ENCODE results near the gene DOCK6. TPM values are rescaled to one million over a fixed set of nuclear protein-coding genes. Genes with fewer than 3 reads are reported as not detected.

Gene DOCK6
- total RNA-seq, 1 donor from 2014 or later: 10.5 TPM

DNA sequence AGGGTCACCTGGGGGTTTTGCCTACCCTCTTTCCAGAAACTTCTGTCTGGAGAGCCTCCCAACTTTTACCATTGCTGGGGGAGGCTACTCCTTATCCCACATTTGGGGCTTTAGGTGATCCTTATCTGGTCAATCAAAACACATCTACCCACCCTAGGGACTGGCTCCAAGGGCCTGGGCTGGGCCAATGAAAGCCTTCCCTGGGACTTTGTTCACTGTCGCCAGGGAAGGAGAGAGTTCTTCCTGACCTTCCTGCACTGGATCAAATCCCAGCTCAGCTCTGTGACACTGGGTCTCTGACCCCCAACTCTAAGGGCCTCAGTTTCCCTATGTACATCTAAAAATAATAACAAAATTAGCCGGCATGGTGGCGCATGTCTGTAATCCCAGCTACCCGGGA lies 11.1 kb downstream of the DOCK6 start:
- FAIRE-seq: no peak
- no peak for TF ChIP-seq CTCF (IDR thresholded peaks at IDR 0.05; ENCODE audit: insufficient read depth, low read length, severe bottlenecking)
- DNase-seq (ENCODE audit: low read depth): no peak
- peaks cover 24% of the 10 kb centered on the region for H3K36me3 ChIP-seq (ENCODE audit: control insufficient read depth, insufficient read depth, low read length)
- no peaks in the 10 kb centered on the region for H3K27me3 ChIP-seq (ENCODE audit: control insufficient read depth, insufficient read depth, low read length)
- H3K4me3 ChIP-seq (ENCODE audit: low read depth, low read length): no peak overlapping the region

GRCh38 chr19:11248852-11249251 lies 13.5 kb downstream of the DOCK6 start:
- Histone ChIP-seq H3K36me3 (ENCODE audit: control insufficient read depth, insufficient read depth, low read length) (peaks cover 28% of the 10 kb centered on the region), H3K4me3 (ENCODE audit: low read depth, low read length) (no peak overlapping the region), H3K27me3 (ENCODE audit: control insufficient read depth, insufficient read depth, low read length) (no peaks in the 10 kb centered on the region)
- TF ChIP-seq CTCF (IDR thresholded peaks at IDR 0.05; ENCODE audit: insufficient read depth, low read length, severe bottlenecking): no peak
- DNase-seq (ENCODE audit: low read depth): no peak
- no peak for FAIRE-seq

- TF ChIP-seq CTCF (IDR thresholded peaks at IDR 0.05; ENCODE audit: insufficient read depth, low read length, severe bottlenecking): no peak
- Histone ChIP-seq H3K4me3 (ENCODE audit: low read depth, low read length) (no peak overlapping the region), H3K27me3 (ENCODE audit: control insufficient read depth, insufficient read depth, low read length) (no peaks in the 10 kb centered on the region), H3K36me3 (ENCODE audit: control insufficient read depth, insufficient read depth, low read length) (peaks cover 32% of the 10 kb centered on the region)
- DNase-seq (ENCODE audit: low read depth) (no peak), FAIRE-seq (no peak)
Measured at GRCh38 chr19:11247934-11248333, 14.4 kb downstream of the DOCK6 start.

GRCh38 chr19:11247391-11247790 lies 14.9 kb downstream of the DOCK6 start:
- no peak for TF ChIP-seq CTCF (IDR thresholded peaks at IDR 0.05; ENCODE audit: insufficient read depth, low read length, severe bottlenecking)
- no peaks in the 10 kb centered on the region for H3K27me3 ChIP-seq (ENCODE audit: control insufficient read depth, insufficient read depth, low read length)
- H3K4me3 ChIP-seq (ENCODE audit: low read depth, low read length): no peak overlapping the region
- FAIRE-seq: no peak
- H3K36me3 ChIP-seq (ENCODE audit: control insufficient read depth, insufficient read depth, low read length): peaks cover 32% of the 10 kb centered on the region
- no peak for DNase-seq (ENCODE audit: low read depth)

DNA sequence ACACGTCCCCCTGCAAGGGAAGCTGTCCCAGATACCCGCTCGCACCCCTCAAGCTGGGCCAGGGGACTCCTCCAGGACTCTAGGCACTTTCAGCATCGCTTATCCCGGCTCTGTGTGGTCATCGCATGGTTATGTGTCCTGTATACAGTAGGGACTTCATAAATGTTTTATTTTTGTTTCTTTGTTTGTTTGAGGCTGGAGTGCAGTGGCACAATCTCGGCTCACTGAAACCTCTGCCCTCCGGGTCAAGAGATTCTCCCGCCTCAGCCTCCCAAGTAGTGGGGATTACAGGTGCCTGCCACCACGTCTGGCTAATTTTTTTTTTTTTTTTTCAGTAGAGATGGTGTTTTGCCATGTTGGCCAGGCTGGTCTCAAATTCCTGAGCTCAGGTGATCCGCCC lies 15.4 kb downstream of the DOCK6 start:
- FAIRE-seq (no peak), DNase-seq (ENCODE audit: low read depth) (no peak)
- Histone ChIP-seq H3K4me3 (ENCODE audit: low read depth, low read length) (no peak overlapping the region), H3K36me3 (ENCODE audit: control insufficient read depth, insufficient read depth, low read length) (peaks cover 30% of the 10 kb centered on the region), H3K27me3 (ENCODE audit: control insufficient read depth, insufficient read depth, low read length) (no peaks in the 10 kb centered on the region)
- no peak for TF ChIP-seq CTCF (IDR thresholded peaks at IDR 0.05; ENCODE audit: insufficient read depth, low read length, severe bottlenecking)

DNA sequence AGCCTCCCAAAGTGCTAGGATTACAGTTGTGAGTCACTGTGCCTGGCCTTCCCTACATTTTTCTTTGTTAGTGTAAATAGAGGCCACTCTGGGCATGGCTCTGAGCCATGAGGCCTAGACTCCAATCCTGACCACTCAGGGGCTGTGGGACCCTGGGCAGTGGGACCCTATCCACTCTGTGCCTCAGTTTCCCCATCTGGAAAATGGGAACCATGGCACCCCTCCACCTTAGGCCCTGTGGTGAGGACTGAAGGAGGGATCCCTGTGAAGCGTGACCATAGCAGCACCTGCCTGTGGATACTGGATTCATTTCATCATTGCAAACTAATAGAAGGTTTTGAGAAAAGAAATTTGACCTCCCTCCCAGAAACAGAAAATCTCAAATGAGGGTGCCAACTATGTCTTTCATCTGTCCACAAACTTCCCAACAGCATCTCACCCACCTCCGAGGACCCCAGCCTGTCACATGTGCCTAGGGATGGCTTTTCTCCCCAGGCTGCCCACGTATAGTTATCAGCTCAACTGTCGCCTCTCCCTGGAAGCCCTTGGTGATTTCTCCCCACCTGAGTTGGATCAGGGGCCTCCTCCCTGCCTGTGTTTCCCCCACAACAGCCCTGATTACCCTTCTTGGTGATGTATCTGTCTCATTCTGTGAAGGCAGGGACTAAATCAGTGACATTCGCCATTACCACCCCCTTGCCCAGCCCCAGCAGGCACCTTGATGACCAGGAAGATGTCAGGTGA lies 17.3 kb downstream of the DOCK6 start:
- Histone ChIP-seq H3K4me3 (ENCODE audit: low read depth, low read length) (no peak overlapping the region), H3K27me3 (ENCODE audit: control insufficient read depth, insufficient read depth, low read length) (no peaks in the 10 kb centered on the region), H3K36me3 (ENCODE audit: control insufficient read depth, insufficient read depth, low read length) (peaks cover 31% of the 10 kb centered on the region)
- DNase-seq (ENCODE audit: low read depth): no peak
- TF ChIP-seq CTCF (IDR thresholded peaks at IDR 0.05; ENCODE audit: insufficient read depth, low read length, severe bottlenecking): no peak
- FAIRE-seq: no peak

Measured in bronchial epithelial cell (primary cell).